ENCODE measurements around the gene COLQ.

Gene COLQ

DNA sequence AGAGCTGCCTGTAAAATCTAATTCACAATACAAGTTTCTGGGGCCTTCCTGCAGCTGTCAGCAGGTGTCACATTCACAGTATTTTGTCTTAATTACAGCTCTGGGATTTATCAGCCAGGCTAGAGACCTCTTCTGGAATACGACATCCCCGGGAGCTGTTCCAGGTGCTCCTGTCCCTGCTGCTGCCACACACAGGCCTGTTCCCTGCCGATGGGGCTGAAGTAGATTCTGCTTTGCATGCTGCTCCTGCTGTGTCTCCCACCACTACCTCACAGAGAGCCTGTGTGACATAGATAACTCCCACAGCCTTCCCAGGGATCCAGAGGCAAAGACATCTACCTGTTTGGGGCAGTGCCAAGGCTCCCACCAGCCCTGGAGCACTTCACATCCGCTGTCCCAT is 20.4 kb downstream of the COLQ start:
- TF ChIP-seq POLR2AphosphoS5 (IDR thresholded peaks at IDR 0.05; ENCODE audit: borderline replicate concordance, low read depth, low read length) (no peak), EZH2 (IDR thresholded peaks at IDR 0.05) (no peak), FOXP2 (optimal IDR thresholded peaks at IDR 0.05; ENCODE audit: control extremely low read depth, extremely low read length, insufficient read depth) (no peak)
- Histone ChIP-seq H3K27ac (no peak overlapping the region), H3K36me3 (ENCODE audit: insufficient read depth, low read length) (no peaks in the 10 kb centered on the region), H3K9ac (ENCODE audit: insufficient read length) (no peak overlapping the region), H3K4me3 (no peak overlapping the region), H3K9me3 (ENCODE audit: low read depth, low read length) (no peaks in the 10 kb centered on the region)
- no peak for DNase-seq (ENCODE audit: low read depth, low spot score)

DNA sequence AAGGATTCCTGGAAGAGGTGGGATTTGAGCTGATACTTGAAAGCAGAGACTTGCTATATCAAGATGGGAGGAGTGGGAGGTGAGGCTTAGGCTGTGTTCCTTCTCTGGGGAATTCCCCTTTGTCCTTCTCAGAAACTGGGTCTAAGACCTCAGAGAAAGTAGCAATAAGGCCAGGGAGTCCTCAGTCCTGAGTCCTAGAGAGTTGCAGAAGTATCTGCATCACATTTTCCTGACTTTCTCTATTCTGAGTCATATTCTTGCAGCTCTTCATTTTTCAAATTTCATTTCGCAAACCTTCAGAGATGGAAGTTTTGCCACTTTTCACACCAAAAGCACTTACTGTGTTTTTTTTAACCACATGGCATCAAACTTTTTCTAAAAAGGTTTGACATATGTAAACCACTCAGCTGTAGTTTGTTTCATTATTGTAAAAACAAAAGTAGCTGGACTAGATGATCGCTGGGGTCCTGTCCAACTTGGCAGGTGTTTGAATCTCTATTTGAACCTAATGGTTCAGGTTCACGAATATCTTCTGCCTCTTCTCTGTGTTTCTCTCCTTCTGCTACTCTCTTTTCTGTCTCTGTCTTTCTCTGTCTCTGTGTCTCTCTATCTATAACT is 21.3 kb downstream of the COLQ start:
- Histone ChIP-seq H3K27ac (no peak overlapping the region), H3K36me3 (ENCODE audit: insufficient read depth, low read length) (no peaks in the 10 kb centered on the region), H3K9ac (ENCODE audit: insufficient read length) (no peak overlapping the region), H3K9me3 (ENCODE audit: low read depth, low read length) (no peaks in the 10 kb centered on the region), H3K4me3 (no peak overlapping the region)
- TF ChIP-seq EZH2 (IDR thresholded peaks at IDR 0.05) (no peak), FOXP2 (optimal IDR thresholded peaks at IDR 0.05; ENCODE audit: control extremely low read depth, extremely low read length, insufficient read depth) (no peak), POLR2AphosphoS5 (IDR thresholded peaks at IDR 0.05; ENCODE audit: borderline replicate concordance, low read depth, low read length) (no peak)
- no peak for DNase-seq (ENCODE audit: low read depth, low spot score)

DNA sequence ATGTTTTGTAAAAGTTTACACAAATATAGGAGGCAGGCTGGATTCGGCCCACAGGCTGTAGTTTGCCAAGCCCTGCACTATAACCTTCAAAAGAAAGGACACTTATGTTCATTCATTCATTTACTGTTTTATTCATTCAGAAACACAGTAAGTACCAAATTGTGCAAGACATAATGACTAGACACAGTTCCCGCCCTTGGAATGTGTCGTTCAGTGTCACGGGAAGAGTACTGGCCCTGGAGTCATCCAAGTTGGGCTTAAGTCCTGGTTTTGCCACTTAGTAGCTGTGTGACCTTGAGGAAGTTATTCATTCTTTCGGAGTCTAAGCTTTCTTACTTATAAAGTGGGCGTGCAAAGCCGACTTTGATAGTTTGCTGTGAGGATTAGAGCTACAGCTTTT is 22.0 kb downstream of the COLQ start:
- H3K4me3 ChIP-seq: no peak overlapping the region
- DNase-seq (ENCODE audit: low read depth, low spot score): no peak
- no peak overlapping the region for H3K27ac ChIP-seq
- no peaks in the 10 kb centered on the region for H3K9me3 ChIP-seq (ENCODE audit: low read depth, low read length)
- H3K36me3 ChIP-seq (ENCODE audit: insufficient read depth, low read length): no peaks in the 10 kb centered on the region
- H3K9ac ChIP-seq (ENCODE audit: insufficient read length): no peak overlapping the region
- TF ChIP-seq POLR2AphosphoS5 (IDR thresholded peaks at IDR 0.05; ENCODE audit: borderline replicate concordance, low read depth, low read length) (no peak), FOXP2 (optimal IDR thresholded peaks at IDR 0.05; ENCODE audit: control extremely low read depth, extremely low read length, insufficient read depth) (no peak), EZH2 (IDR thresholded peaks at IDR 0.05) (no peak)

DNA sequence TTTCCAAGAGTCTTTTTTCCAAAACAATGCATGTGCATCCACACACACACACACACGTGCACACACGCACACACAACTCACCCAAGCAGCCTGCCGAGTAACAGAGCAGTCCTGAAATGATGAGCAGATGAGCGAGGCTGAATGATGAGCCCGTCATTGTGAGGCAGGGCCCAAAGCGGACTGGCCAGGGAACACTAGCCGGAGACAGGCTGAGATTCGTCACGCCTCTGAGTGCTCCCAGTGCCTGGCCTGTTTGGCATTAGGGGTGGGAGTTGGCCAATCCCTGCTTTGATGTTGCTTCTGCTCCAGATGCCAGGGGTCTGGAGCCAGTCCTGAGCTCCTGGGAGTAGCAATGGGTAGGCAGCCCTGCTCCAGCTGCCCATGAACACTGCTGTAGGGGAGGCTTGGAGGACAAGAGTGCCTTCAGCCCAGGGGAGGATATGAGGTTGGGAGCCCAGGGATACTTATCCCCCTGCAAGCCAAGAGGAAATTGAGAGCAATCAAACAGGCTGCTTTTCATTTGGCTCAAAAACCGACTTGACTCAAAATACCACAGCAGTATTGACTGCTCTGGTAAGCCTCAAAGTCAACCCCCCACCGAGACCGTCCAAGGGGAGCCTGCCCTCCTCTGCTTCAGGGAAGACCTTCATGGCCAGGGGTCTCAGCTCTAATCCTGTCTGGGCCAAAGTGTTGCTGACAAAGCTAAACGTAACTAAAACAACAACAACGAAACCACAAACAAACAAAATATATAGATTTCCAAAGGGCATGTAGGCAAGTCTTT is 22.9 kb downstream of the COLQ start:
- H3K4me3 ChIP-seq: no peak overlapping the region
- no peak for DNase-seq (ENCODE audit: low read depth, low spot score)
- no peak overlapping the region for H3K27ac ChIP-seq
- no peak overlapping the region for H3K9ac ChIP-seq (ENCODE audit: insufficient read length)
- TF ChIP-seq EZH2 (IDR thresholded peaks at IDR 0.05) (no peak), POLR2AphosphoS5 (IDR thresholded peaks at IDR 0.05; ENCODE audit: borderline replicate concordance, low read depth, low read length) (no peak), FOXP2 (optimal IDR thresholded peaks at IDR 0.05; ENCODE audit: control extremely low read depth, extremely low read length, insufficient read depth) (no peak)
- H3K36me3 ChIP-seq (ENCODE audit: insufficient read depth, low read length): no peaks in the 10 kb centered on the region
- no peaks in the 10 kb centered on the region for H3K9me3 ChIP-seq (ENCODE audit: low read depth, low read length)

DNA sequence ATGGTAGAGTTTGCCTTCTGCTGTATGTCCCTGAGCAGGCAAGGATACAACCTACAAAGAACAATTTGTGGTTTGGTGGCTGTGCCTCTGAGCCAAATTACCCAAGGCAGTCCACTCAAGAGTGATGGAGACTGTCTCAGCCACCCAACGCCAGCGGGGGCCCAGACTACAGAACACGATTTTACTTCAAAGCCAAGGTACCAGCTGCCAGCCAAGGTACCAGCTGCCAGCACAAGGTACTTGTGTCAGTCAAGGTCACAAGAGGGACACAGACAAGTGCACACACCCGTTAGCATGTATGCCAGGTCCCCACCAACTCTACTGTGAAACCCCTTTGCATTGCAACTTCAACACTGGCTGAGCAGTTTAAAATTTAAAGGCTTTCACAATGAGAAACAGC is 23.5 kb downstream of the COLQ start:
- no peak for TF ChIP-seq POLR2AphosphoS5 (IDR thresholded peaks at IDR 0.05; ENCODE audit: borderline replicate concordance, low read depth, low read length)
- Histone ChIP-seq H3K27ac (no peak overlapping the region), H3K9ac (ENCODE audit: insufficient read length) (no peak overlapping the region), H3K9me3 (ENCODE audit: low read depth, low read length) (no peaks in the 10 kb centered on the region), H3K4me3 (no peak overlapping the region), H3K36me3 (ENCODE audit: insufficient read depth, low read length) (no peaks in the 10 kb centered on the region)
- no peak for DNase-seq (ENCODE audit: low read depth, low spot score)

GRCh38 chr3:15496341-15496664 is 25.2 kb downstream of the COLQ start:
- Histone ChIP-seq H3K9ac (ENCODE audit: insufficient read length) (no peak overlapping the region), H3K4me3 (no peak overlapping the region), H3K36me3 (ENCODE audit: insufficient read depth, low read length) (no peaks in the 10 kb centered on the region), H3K27ac (no peak overlapping the region), H3K9me3 (ENCODE audit: low read depth, low read length) (no peaks in the 10 kb centered on the region)
- no peak for DNase-seq (ENCODE audit: low read depth, low spot score)
- TF ChIP-seq POLR2AphosphoS5 (IDR thresholded peaks at IDR 0.05; ENCODE audit: borderline replicate concordance, low read depth, low read length): no peak
- no peak for TF ChIP-seq FOXP2 (optimal IDR thresholded peaks at IDR 0.05; ENCODE audit: control extremely low read depth, extremely low read length, insufficient read depth)
- no peak for TF ChIP-seq EZH2 (IDR thresholded peaks at IDR 0.05)

DNA sequence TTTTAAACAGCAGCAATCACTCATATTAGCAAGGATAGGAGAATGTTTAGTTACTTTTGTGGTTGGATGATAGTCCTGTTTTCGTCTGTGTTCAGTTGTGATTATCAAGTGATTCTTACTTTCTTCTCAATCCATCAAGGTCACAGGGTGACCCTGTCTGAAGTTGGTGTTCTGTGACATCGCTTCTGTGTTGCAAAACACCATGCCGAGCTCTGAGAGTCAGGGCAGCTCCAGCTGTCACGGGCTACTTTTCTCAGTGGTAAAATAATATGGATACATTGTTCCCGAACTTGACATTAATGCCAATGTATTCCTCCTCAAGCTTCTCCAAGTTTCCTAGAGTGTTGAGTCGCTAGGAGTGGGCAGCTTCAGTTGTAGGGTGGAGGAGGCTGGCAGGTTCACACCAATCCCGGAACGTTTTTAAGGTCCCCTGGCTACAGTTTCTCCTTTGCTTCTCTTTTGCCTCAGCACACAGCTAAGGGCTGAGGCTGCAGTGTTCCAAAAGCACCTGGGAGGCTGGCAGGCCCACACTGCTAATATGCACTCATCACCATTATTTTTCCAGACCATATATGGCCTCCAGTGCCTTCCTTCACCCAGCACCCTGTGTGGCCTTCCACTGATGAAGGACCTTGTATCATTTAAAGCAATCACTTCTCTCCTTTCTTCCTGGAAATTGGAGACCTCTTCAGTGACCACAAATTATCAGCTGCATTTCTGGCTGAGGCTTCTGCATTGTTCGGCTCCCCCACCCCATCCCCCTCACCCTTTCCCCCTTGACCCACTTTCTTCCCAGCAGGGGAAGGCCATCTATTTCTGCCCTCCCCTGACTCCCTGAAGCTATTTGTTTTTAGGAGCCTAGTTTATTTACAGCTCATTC is 25.8 kb downstream of the COLQ start:
- no peaks in the 10 kb centered on the region for H3K36me3 ChIP-seq (ENCODE audit: insufficient read depth, low read length)
- no peak overlapping the region for H3K4me3 ChIP-seq
- H3K27ac ChIP-seq: no peak overlapping the region
- no peak overlapping the region for H3K9ac ChIP-seq (ENCODE audit: insufficient read length)
- DNase-seq (ENCODE audit: low read depth, low spot score): no peak
- TF ChIP-seq EZH2 (IDR thresholded peaks at IDR 0.05) (no peak), POLR2AphosphoS5 (IDR thresholded peaks at IDR 0.05; ENCODE audit: borderline replicate concordance, low read depth, low read length) (no peak), FOXP2 (optimal IDR thresholded peaks at IDR 0.05; ENCODE audit: control extremely low read depth, extremely low read length, insufficient read depth) (no peak)
- H3K9me3 ChIP-seq (ENCODE audit: low read depth, low read length): no peaks in the 10 kb centered on the region

- Histone ChIP-seq H3K9ac (ENCODE audit: insufficient read length) (no peak overlapping the region), H3K27ac (no peak overlapping the region), H3K36me3 (ENCODE audit: insufficient read depth, low read length) (no peaks in the 10 kb centered on the region), H3K9me3 (ENCODE audit: low read depth, low read length) (no peaks in the 10 kb centered on the region), H3K4me3 (no peak overlapping the region)
- DNase-seq (ENCODE audit: low read depth, low spot score): no peak
- TF ChIP-seq POLR2AphosphoS5 (IDR thresholded peaks at IDR 0.05; ENCODE audit: borderline replicate concordance, low read depth, low read length): no peak
- no peak for TF ChIP-seq FOXP2 (optimal IDR thresholded peaks at IDR 0.05; ENCODE audit: control extremely low read depth, extremely low read length, insufficient read depth)
Measured at GRCh38 chr3:15493436-15493835, 28.1 kb downstream of the COLQ start.
